ENCODE data around the gene NLRP13. TPM values are rescaled to one million over a fixed set of nuclear protein-coding genes. Genes with fewer than 3 reads are reported as not detected.

NLRP13 gene
- total RNA-seq, 3 donors from 2014 or later, result not detected

GRCh38 chr19:55855160-55855559, 77.0 kb downstream of the NLRP13 start:
- Histone ChIP-seq H3K4me1 (ENCODE audit: low read depth) (no peaks in the 10 kb centered on the region), H3K4me3 (no peak overlapping the region), H3K36me3 (ENCODE audit: low read depth) (no peaks in the 10 kb centered on the region), H3K9me3 (no peaks in the 10 kb centered on the region)
- ATAC-seq (no peak), DNase-seq (no peak)
- no peak for TF ChIP-seq CTCF (IDR thresholded peaks at IDR 0.05)
- intact Hi-C loops (cut with DNase I, micrococcal nuclease), result no loop called here

Other genes with a start within 250 kb of the NLRP13 start
- gene NLRP9, start 193.9 kb downstream of the NLRP13 start, total RNA-seq, result not detected
- not detected for gene RFPL4A, start 173.2 kb downstream of the NLRP13 start, total RNA-seq
- gene RFPL4AL1, start 163.2 kb downstream of the NLRP13 start, total RNA-seq, result under 1 TPM in 1 of 3 donors, not detected in 2; 0.35 TPM
- under 1 TPM in 1 of 3 donors, not detected in 2; 0.12 TPM for gene NLRP11, start 100.3 kb downstream of the NLRP13 start, total RNA-seq
- gene NLRP4, start 95.8 kb downstream of the NLRP13 start, total RNA-seq, result not detected
- gene NLRP8, start 15.5 kb upstream of the NLRP13 start, total RNA-seq, result not detected
- gene NLRP5, start 54.4 kb upstream of the NLRP13 start, total RNA-seq, result not detected
- gene ZNF787, start 189.0 kb upstream of the NLRP13 start, total RNA-seq, result 10 to 100 TPM; 49.1 to 61.2 (median 56.1) TPM
- gene ZNF444, start 209.0 kb upstream of the NLRP13 start, total RNA-seq, result 10 to 100 TPM; 28.2 to 48.3 (median 29.6) TPM
- gene GALP, start 243.7 kb upstream of the NLRP13 start, total RNA-seq, result not detected

Data from mucosa of descending colon (tissue), 3 donors.